WTC11 (cell line): Measurements from ENCODE around the gene MOV10L1. TPM values are rescaled to one million over a fixed set of nuclear protein-coding genes. Genes with fewer than 3 reads are reported as not detected.

Experiments
- ATAC-seq: fragments of 200-7000 bp; cut with Tn5 transposase; 2 replicates; pipeline ENCODE4 v1.10.0; 2021; ENCODE audit warnings: mild to moderate bottlenecking, moderate library complexity
- CTCF ChIA-PET: fragments of 300-600 bp; sonication (Branson Sonifier 250); formaldehyde crosslinking; loops from one replicate; lab custom pipeline; 2021; ENCODE audit warnings: antibody characterized with exemption; lab: Charles Lee
- POLR2A ChIA-PET: fragments of 350-600 bp; sonication (Branson Sonifier 250); formaldehyde crosslinking; loops from one replicate; lab custom pipeline; 2021; ENCODE audit warnings: antibody characterized with exemption; lab: Charles Lee
- DNase-seq: peaks from one replicate; pipeline ENCODE4 v3.0.0; 2021; ENCODE audit warnings: low spot score
- H3K27ac Mint-ChIP-seq: 2 replicates; pipeline ENCODE4 v1.8.0; 2021; ENCODE audit warnings: mixed read lengths
- H3K27me3 Mint-ChIP-seq: 2 replicates; pipeline ENCODE4 v1.8.0; 2021; ENCODE audit warnings: low read depth, mild to moderate bottlenecking, moderate library complexity, mixed read lengths
- H3K36me3 Mint-ChIP-seq: 2 replicates; pipeline ENCODE4 v1.8.0; 2021; ENCODE audit warnings: mixed read lengths
- H3K4me1 Mint-ChIP-seq: 2 replicates; pipeline ENCODE4 v1.8.0; 2022; ENCODE audit warnings: mixed read lengths
- H3K4me3 Mint-ChIP-seq: 2 replicates; pipeline ENCODE4 v1.8.0; 2021; ENCODE audit warnings: mild to moderate bottlenecking, moderate library complexity, mixed read lengths
- H3K9me3 Mint-ChIP-seq: 2 replicates; pipeline ENCODE4 v1.8.0; 2021; ENCODE audit warnings: mixed read lengths
- ATF3 ChIP-seq: sonication (generic); formaldehyde crosslinking; conservative IDR thresholded peaks from 2 replicates; pipeline ENCODE4 v1.8.1; 2022; ENCODE audit warnings: mild to moderate bottlenecking, missing genetic modification reagents
- CBFB ChIP-seq: sonication (generic); formaldehyde crosslinking; IDR thresholded peaks from 2 replicates; pipeline ENCODE4 v1.8.1; 2022; ENCODE audit warnings: mild to moderate bottlenecking, low read depth, missing genetic modification reagents
- ELF4 ChIP-seq: sonication (generic); formaldehyde crosslinking; IDR thresholded peaks from 2 replicates; pipeline ENCODE4 v1.8.1; 2022; ENCODE audit warnings: low read depth, mild to moderate bottlenecking, moderate library complexity, missing genetic modification reagents
- GTF2I ChIP-seq: fragments of 250-450 bp; sonication (Bioruptor Pico); conservative IDR thresholded peaks from 2 replicates; pipeline ENCODE4 v1.4.0; 2021; ENCODE audit warnings: mild to moderate bottlenecking
- HMGA2 ChIP-seq: fragments of 250-450 bp; sonication (Bioruptor Pico); IDR thresholded peaks from 2 replicates; pipeline ENCODE4 v1.4.0; 2021; ENCODE audit warnings: mild to moderate bottlenecking, moderate library complexity
- NR3C1 ChIP-seq: sonication (generic); formaldehyde crosslinking; conservative IDR thresholded peaks from 2 replicates; pipeline ENCODE4 v1.8.1; 2023; ENCODE audit warnings: low read depth, mild to moderate bottlenecking, missing genetic modification reagents
- TEAD1 ChIP-seq: sonication (generic); formaldehyde crosslinking; IDR thresholded peaks from 2 replicates; pipeline ENCODE4 v1.8.0; 2022; ENCODE audit warnings: mild to moderate bottlenecking, missing genetic modification reagents
- TP53 ChIP-seq: sonication (generic); formaldehyde crosslinking; IDR thresholded peaks from 2 replicates; pipeline ENCODE4 v1.8.1; 2023; ENCODE audit warnings: mild to moderate bottlenecking, missing genetic modification reagents
- ZNF138 ChIP-seq: sonication (generic); formaldehyde crosslinking; conservative IDR thresholded peaks from 2 replicates; pipeline ENCODE4 v1.8.1; 2022; ENCODE audit warnings: mild to moderate bottlenecking, moderate library complexity, missing genetic modification reagents
- ZNF232 ChIP-seq: sonication (generic); formaldehyde crosslinking; IDR thresholded peaks from 2 replicates; pipeline ENCODE4 v1.8.0; 2022; ENCODE audit warnings: mild to moderate bottlenecking, missing genetic modification reagents
- ZNF281 ChIP-seq: sonication (generic); formaldehyde crosslinking; IDR thresholded peaks from 2 replicates; pipeline ENCODE4 v1.8.0; 2023; ENCODE audit warnings: mild to moderate bottlenecking, missing genetic modification reagents
- total RNA-seq: library from RNA; stranded (reverse); gene quantifications from 3 replicates; pipeline ENCODE4 v1.2.3, GENCODE V29; 2021
- TF ChIP-seq, protein P1 (sequence below): fragments of 250-450 bp; sonication (Bioruptor Pico); IDR thresholded peaks from 2 replicates; pipeline ENCODE4 v1.9.0; 2021; ENCODE audit warnings: mild to moderate bottlenecking, borderline replicate concordance
- TF ChIP-seq, protein P2 (sequence below): fragments of 250-450 bp; sonication (Bioruptor Pico); IDR thresholded peaks from 2 replicates; pipeline ENCODE4 v1.9.0; 2021; ENCODE audit warnings: moderate library complexity, mild to moderate bottlenecking, inconsistent platforms, borderline replicate concordance
- TF ChIP-seq, protein P3 (sequence below): sonication (generic); formaldehyde crosslinking; IDR thresholded peaks from 2 replicates; pipeline ENCODE4 v1.8.0; 2022; ENCODE audit warnings: mild to moderate bottlenecking, missing genetic modification reagents
- TF ChIP-seq, protein P4 (sequence below): sonication (generic); formaldehyde crosslinking; IDR thresholded peaks from 2 replicates; pipeline ENCODE4 v1.8.0; 2022; ENCODE audit warnings: missing genetic modification reagents

The MOV10L1 gene
- total RNA-seq, 1 experiment from 2014 or later = not detected

DNA sequence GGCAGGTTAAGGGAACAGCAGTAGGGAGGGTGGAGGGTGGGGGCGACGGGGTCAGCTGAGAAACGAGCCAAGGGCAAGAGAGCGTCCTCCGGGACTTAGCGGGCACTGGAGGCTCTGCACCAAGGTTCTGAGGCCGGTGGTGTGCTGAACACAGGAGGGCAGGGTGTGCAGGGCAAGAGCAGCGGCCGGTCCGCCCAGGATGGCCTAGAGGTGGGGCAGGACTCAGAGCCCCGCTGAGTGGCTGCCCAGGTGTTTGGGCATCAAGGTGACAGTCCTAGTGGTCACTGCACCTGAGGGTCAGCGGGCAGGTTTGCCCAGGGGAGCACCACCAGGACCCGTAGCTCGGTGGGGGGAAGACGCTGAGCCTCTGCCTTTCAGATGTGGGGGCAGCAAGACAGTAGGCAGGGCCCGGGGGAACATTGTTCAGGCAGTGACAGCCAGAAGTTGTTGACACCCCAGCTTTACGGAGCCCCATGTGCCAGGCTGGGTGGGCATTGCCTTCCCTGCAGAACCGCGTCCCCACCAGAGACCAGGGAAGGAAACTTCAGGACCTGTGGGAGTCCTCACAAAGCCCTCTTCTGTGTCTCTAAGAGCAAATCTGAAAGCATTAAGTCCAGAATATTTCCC lies 27.2 kb upstream of the MOV10L1 start:
- DNase-seq = no peak
- no peak overlapping the region for H3K27ac Mint-ChIP-seq
- peaks cover 12% of the 10 kb centered on the region for H3K4me1 Mint-ChIP-seq
- H3K36me3 Mint-ChIP-seq = no peaks in the 10 kb centered on the region
- no peak overlapping the region for H3K4me3 Mint-ChIP-seq
- no peaks in the 10 kb centered on the region for H3K9me3 Mint-ChIP-seq
- CTCF ChIA-PET = interaction anchor here (1.0 kb wide), 1 partner anchor 32 kb away, joined by 3 read pairs; no protein-coding TSS in a partner anchor
- TF ChIP-seq, protein P1, sequence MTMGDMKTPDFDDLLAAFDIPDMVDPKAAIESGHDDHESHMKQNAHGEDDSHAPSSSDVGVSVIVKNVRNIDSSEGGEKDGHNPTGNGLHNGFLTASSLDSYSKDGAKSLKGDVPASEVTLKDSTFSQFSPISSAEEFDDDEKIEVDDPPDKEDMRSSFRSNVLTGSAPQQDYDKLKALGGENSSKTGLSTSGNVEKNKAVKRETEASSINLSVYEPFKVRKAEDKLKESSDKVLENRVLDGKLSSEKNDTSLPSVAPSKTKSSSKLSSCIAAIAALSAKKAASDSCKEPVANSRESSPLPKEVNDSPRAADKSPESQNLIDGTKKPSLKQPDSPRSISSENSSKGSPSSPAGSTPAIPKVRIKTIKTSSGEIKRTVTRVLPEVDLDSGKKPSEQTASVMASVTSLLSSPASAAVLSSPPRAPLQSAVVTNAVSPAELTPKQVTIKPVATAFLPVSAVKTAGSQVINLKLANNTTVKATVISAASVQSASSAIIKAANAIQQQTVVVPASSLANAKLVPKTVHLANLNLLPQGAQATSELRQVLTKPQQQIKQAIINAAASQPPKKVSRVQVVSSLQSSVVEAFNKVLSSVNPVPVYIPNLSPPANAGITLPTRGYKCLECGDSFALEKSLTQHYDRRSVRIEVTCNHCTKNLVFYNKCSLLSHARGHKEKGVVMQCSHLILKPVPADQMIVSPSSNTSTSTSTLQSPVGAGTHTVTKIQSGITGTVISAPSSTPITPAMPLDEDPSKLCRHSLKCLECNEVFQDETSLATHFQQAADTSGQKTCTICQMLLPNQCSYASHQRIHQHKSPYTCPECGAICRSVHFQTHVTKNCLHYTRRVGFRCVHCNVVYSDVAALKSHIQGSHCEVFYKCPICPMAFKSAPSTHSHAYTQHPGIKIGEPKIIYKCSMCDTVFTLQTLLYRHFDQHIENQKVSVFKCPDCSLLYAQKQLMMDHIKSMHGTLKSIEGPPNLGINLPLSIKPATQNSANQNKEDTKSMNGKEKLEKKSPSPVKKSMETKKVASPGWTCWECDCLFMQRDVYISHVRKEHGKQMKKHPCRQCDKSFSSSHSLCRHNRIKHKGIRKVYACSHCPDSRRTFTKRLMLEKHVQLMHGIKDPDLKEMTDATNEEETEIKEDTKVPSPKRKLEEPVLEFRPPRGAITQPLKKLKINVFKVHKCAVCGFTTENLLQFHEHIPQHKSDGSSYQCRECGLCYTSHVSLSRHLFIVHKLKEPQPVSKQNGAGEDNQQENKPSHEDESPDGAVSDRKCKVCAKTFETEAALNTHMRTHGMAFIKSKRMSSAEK (CRISPR knock-in tag) = no peak
- no peak for TF ChIP-seq ELF4 (CRISPR knock-in tag)
- POLR2A ChIA-PET = no interaction called here
- H3K27me3 Mint-ChIP-seq = peaks cover 15% of the 10 kb centered on the region
- no peak for ATAC-seq

- Mint-ChIP-seq H3K27ac (no peak overlapping the region), H3K4me3 (no peak overlapping the region), H3K9me3 (no peaks in the 10 kb centered on the region), H3K27me3 (peaks cover 11% of the 10 kb centered on the region), H3K36me3 (no peaks in the 10 kb centered on the region), H3K4me1 (peaks cover 12% of the 10 kb centered on the region)
- DNase-seq (no peak), ATAC-seq (no peak)
- ChIA-PET POLR2A (no interaction called here), CTCF (interaction anchor here (1.0 kb wide), 1 partner anchor 85 kb away, joined by 3 read pairs; no protein-coding TSS in a partner anchor)
- TF ChIP-seq, protein P2, sequence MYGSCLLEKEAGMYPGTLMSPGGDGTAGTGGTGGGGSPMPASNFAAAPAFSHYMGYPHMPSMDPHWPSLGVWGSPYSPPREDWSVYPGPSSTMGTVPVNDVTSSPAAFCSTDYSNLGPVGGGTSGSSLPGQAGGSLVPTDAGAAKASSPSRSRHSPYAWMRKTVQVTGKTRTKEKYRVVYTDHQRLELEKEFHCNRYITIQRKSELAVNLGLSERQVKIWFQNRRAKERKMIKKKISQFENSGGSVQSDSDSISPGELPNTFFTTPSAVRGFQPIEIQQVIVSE (CRISPR knock-in tag) = no peak
- no peak for TF ChIP-seq NR3C1 (CRISPR knock-in tag)
Measured at GRCh38 chr22:50063589-50064393, 26.0 kb upstream of the MOV10L1 start.

- no peak overlapping the region for H3K4me3 Mint-ChIP-seq
- no peak for ATAC-seq
- H3K36me3 Mint-ChIP-seq = no peaks in the 10 kb centered on the region
- H3K27me3 Mint-ChIP-seq = peaks cover 4% of the 10 kb centered on the region
- ChIA-PET POLR2A (no interaction called here), CTCF (interaction anchor here (1.0 kb wide), 1 partner anchor 85 kb away, joined by 3 read pairs; no protein-coding TSS in a partner anchor)
- H3K4me1 Mint-ChIP-seq = peaks cover 8% of the 10 kb centered on the region
- H3K27ac Mint-ChIP-seq = no peak overlapping the region
- no peaks in the 10 kb centered on the region for H3K9me3 Mint-ChIP-seq
- DNase-seq = no peak
- TF ChIP-seq ZNF138 (CRISPR knock-in tag) = no peak
- no peak for TF ChIP-seq HMGA2 (CRISPR knock-in tag)
- no peak for TF ChIP-seq ELF4 (CRISPR knock-in tag)
- no peak for TF ChIP-seq GTF2I (CRISPR knock-in tag)
- no peak for TF ChIP-seq ZNF232 (CRISPR knock-in tag)
- TF ChIP-seq, protein P3, sequence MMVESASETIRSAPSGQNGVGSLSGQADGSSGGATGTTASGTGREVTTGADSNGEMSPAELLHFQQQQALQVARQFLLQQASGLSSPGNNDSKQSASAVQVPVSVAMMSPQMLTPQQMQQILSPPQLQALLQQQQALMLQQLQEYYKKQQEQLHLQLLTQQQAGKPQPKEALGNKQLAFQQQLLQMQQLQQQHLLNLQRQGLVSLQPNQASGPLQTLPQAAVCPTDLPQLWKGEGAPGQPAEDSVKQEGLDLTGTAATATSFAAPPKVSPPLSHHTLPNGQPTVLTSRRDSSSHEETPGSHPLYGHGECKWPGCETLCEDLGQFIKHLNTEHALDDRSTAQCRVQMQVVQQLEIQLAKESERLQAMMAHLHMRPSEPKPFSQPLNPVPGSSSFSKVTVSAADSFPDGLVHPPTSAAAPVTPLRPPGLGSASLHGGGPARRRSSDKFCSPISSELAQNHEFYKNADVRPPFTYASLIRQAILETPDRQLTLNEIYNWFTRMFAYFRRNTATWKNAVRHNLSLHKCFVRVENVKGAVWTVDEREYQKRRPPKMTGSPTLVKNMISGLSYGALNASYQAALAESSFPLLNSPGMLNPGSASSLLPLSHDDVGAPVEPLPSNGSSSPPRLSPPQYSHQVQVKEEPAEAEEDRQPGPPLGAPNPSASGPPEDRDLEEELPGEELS (CRISPR knock-in tag) = no peak
- TF ChIP-seq ATF3 = no peak
- TF ChIP-seq CBFB (CRISPR knock-in tag) = no peak
- TF ChIP-seq, protein P4, sequence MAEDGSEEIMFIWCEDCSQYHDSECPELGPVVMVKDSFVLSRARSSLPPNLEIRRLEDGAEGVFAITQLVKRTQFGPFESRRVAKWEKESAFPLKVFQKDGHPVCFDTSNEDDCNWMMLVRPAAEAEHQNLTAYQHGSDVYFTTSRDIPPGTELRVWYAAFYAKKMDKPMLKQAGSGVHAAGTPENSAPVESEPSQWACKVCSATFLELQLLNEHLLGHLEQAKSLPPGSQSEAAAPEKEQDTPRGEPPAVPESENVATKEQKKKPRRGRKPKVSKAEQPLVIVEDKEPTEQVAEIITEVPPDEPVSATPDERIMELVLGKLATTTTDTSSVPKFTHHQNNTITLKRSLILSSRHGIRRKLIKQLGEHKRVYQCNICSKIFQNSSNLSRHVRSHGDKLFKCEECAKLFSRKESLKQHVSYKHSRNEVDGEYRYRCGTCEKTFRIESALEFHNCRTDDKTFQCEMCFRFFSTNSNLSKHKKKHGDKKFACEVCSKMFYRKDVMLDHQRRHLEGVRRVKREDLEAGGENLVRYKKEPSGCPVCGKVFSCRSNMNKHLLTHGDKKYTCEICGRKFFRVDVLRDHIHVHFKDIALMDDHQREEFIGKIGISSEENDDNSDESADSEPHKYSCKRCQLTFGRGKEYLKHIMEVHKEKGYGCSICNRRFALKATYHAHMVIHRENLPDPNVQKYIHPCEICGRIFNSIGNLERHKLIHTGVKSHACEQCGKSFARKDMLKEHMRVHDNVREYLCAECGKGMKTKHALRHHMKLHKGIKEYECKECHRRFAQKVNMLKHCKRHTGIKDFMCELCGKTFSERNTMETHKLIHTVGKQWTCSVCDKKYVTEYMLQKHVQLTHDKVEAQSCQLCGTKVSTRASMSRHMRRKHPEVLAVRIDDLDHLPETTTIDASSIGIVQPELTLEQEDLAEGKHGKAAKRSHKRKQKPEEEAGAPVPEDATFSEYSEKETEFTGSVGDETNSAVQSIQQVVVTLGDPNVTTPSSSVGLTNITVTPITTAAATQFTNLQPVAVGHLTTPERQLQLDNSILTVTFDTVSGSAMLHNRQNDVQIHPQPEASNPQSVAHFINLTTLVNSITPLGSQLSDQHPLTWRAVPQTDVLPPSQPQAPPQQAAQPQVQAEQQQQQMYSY = no peak
- TF ChIP-seq ZNF281 (CRISPR knock-in tag) = no peak
- TF ChIP-seq TEAD1 = no peak
- TF ChIP-seq TP53 (CRISPR knock-in tag) = no peak
Measured at GRCh38 chr22:50064453-50064852, 25.4 kb upstream of the MOV10L1 start.
